ENCODE measurements around the gene CDT1.
"Not testable (repeated sequence)": the region's sequence is repeated elsewhere in the genome, so short reads cannot be mapped to it uniquely, and the experiment has no call there.

CDT1 gene

DNA sequence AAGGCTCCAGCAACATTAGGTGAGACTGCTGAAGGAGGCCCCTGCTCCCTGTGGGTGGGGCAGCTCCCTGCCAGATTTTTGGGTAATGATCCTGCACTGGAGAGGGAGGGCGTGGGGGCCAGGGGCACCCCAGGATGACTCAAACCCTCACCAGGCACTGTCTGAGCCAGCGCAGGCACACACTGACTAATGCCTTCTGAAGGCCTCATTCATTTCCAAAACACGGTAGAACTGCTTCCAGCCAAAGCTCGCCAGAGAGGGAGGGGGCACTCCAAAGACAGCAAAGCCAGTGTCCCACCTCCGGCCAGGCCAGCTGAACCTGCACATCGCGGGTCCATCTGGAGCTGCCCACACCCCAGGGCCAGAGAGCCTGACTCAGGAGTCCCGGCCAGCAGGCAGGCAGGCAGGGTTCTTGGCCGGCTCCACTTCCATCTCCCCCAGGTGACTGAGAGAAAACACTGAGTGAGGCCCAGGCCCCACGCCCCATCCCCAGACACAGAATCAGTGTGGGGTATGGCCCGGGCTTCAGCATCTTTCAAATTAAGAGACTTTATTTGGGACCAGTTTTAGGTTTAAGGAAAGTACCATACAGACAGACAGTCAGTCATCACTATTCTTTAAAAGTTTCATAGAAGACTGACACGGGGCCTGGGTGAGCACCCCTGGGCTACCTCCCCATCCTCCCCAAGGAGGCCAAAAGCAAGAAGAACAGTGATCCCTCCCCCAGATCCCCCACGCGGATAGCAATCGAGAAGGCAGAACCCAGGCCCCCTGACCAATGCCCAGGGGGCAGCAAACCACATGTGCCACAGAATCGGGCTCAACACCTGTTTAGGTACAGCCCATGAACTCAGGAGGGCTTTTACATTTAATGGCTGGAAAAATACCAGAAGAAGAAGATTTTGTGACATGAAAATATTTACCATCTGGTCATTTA is 20.9 kb upstream of the CDT1 start:
- peak; percentile 82 for DNase-seq (ENCODE audit: low read depth)

GRCh38 chr16:88783391-88784073 is 20.1 kb upstream of the CDT1 start:
- DNase-seq (ENCODE audit: low read depth): no peak

DNA sequence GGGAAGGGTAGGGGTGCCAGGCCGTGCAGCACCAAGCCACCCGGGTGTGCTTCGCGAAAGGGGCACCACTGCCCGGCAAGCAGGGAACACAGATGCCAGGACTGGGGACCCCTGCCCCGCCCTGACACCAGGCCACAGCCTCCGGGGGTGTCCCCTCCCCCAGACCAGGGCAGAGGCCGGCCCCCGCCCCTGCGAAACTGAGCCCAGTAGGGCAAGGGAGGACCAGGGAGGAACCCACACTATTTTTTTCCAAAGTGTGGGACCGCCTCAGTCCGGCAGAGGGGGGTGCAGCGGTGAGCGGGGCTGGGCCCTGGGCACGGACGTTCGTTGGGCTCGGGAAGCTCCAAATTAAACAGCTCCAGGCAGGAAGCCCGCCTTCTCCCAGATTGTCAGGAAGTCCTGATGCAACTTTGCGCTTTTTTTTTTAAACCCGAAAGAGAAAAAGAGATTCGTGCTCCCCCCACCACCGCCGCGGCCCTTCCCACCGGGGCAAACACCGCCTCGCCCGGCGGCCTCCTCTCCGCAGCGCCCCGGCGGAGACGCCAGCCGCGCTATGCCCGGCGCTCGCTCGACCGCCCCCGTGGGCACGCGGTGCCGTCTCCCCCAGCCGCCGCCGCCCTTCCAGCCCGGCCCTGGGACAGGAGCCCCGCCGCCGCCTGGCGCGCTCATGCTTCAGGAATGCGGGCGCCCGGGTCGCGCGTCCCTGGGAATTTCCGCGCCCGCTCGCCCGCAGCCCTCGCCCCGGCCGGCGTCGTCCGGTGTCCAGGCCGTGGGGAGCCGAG is 19.3 kb upstream of the CDT1 start:
- no peak for DNase-seq (ENCODE audit: low read depth)

DNA sequence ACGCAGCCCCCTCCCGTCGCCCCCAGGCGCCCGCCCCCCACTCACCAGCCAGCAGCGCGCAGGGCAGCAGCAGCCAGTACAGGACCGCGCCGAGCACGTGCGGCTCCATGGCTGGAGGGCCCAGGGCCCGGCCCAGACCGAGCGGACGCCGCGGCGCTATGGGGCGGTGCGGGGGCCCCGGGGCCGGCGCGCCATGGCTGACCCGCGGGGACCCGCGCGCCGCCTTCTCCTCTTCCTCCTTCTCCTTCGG is 18.8 kb upstream of the CDT1 start:
- DNase-seq (ENCODE audit: low read depth): no peak

- DNase-seq (ENCODE audit: low read depth): peak; percentile 72
These were observed 18.3 kb upstream of the CDT1 start, which contains the start of gene PIEZO1 for GRCh38 chr16:88785106-88785924. Gene PIEZO1 (minus strand): TSS chr16:88785220. CDS start chr16:88784964, 256 bp downstream.

DNA sequence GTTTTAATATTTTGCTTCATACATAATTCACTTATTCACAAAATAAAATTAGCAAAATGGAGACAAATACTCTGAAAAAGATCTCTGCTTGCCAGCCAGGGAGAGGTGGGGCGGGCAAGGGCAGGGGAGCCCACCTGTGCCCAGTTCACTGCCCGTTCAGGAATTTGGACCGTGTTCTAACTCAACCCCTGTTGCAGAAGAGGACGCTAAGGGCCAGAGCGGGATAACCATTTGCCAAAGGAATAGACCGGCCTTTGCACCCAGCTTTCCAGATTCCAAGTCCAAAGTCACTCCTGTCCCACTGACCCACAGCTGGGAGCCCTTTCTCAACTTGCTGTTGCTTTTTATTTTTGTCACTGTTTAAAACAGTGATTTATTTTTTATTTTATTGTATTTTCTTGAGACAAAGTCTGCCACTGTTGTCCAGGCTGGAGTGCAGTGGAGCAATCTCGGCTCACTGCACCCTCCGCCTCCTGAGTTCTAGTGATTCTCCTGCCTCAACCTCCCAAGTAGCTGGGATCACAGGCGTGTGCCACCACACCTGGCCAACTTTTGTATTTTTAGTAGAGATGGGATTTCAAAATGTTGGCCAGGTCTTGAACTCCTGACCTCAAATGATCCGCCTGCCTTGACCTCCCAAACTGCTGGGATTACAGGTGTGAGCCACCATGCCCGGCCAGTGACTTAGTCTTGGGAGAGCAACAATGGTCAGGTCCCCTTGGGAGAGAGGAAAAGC is 15.8 kb upstream of the CDT1 start:
- no peak for DNase-seq (ENCODE audit: low read depth)

DNA sequence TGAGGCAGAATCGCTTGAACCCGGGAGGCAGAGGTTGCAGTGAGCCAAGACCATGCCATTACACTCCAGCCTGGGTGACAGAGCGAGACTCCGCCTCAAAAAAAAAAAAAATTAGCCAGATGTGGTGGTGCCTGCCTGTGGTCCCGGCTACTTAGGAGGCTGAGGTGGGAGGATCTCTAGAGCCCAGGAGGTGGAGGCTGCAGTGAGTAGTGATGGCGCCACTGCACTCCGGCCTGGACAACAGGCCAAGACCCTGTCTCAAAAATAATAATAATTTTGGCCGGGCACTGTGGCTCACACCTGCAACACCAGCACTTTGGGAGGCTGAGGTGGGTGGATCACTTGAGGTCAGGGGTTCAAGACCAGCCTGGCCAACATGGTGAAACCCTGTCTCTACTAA is 14.8 kb upstream of the CDT1 start:
- DNase-seq (ENCODE audit: low read depth): not testable (repeated sequence)

DNA sequence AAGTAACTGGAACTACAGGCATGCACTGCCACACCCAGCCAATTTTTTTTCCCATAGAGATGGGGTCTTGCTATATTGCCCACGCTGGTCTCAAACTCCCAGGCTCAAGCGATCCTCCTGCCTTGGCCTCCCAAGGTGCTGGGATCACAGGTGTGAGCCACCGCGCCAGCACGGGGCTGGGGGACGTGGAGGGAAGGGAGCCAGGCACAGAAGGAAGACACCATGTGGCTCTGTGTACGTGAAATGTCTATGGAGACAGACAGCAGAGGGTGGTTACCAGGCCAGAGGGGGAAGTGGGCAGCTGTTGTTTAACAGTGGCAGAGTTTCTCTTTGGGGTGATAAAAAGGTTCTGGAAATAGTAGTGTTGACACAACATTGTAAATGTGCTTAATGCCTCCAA is 14.0 kb upstream of the CDT1 start:
- DNase-seq (ENCODE audit: low read depth): no peak

- DNase-seq (ENCODE audit: low read depth): peak; percentile 65
These were observed 13.0 kb upstream of the CDT1 start for GRCh38 chr16:88790312-88791211.

- no peak for DNase-seq (ENCODE audit: low read depth)
These were observed 11.5 kb upstream of the CDT1 start for GRCh38 chr16:88792078-88792550.

GRCh38 chr16:88792668-88793250 is 10.8 kb upstream of the CDT1 start:
- DNase-seq (ENCODE audit: low read depth): no peak

- no peak for DNase-seq (ENCODE audit: low read depth)
These were observed 10.2 kb upstream of the CDT1 start for GRCh38 chr16:88793251-88793954.

DNA sequence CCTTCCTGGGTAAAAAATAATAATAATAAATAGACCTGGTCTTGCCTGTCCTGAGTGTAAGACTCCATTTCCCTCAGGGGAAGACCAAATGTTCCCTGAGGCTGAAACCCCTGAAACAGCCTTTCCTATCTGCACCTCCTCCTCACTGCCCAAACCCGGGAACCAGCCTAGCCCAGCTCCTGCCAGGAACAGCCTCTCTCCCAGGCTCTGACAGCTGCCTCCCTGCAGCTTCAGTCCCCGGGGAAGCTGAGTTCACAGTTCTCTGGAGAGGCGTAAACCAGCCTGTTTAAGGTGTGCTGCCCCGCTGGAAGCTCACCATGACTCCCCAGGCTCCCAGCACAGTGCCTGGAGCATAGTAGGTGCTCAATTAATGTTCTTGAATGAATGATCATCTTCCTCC is 7.3 kb upstream of the CDT1 start:
- DNase-seq (ENCODE audit: low read depth): no peak

- DNase-seq (ENCODE audit: low read depth): no peak
These were observed 5.5 kb upstream of the CDT1 start for GRCh38 chr16:88798073-88798472.

- DNase-seq (ENCODE audit: low read depth): no peak
These were observed 4.7 kb upstream of the CDT1 start for GRCh38 chr16:88798772-88799455.

DNA sequence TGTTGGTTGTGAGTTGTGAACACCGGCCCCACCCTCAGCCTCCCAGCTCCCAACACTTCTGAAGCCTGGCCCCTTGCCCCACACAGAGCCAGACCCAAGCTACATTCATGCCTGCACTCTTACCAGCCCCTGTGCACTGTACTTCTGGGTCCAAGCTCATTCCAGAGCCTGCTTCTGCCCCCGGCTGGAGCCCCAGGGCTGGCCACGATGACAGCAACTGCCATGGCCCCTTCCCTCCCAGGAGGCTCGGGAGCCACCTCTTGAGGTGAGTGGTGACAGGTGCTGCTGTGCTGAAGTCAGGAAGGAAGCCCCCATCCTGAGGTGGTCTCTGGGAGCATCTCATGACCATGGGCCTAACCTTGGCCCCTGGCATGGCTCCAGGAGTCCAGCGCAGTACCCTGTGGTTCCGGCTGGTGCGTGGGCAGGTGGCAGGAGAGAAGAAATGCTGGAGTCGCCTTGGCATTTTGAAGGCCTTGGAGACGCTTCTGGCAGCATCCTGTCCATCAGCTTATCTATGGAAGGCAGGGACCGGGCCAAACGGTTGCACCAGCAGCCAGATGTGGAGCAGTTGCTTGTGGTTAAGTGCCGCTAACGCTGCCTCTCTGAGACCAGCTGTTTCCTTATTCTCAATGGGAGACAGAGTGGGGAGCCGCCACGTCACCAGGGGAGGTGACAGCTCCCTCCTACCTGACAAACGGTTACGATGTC is 3.9 kb upstream of the CDT1 start:
- DNase-seq (ENCODE audit: low read depth): no peak

DNA sequence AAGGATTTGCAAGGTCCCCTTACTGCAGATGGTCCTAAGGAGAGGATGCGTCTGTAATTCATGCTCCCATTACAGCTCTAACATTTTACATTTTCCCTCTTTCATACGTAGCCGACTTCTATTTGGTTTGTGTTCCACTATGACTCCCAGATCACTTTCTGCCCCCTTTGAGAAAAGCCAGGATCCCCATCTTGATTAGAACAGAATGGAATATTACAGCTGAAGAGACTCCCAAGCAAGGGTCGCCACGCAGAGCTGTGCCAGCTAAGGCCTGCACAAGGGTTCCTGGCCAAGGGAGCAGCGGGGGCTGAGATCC is 3.4 kb upstream of the CDT1 start:
- DNase-seq (ENCODE audit: low read depth): no peak

DNA sequence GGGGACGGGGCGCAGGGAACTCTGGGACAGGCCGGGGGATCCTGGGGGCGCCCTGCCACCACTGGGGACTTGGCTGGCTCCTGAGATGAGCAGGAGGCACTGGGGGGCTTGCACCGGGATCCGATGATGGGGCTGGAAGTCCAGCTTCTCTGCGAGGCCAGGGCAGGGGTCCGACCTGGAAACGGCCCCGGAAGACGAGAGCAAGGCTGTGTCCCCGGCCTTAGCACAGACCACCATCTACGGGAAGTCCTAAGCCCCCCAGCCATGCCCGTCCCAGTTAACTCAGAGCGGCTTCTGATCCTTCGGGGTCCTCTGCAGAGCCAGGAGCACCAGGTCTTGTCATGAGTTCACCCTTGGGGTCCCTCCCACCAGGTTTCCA is 573 bp downstream of the CDT1 start:
- no peak for DNase-seq (ENCODE audit: low read depth)
